HCT116 (cell line): ENCODE data around the gene ASMTL. TPM values are rescaled to one million over a fixed set of nuclear protein-coding genes. Genes with fewer than 3 reads are reported as not detected.
"Not testable (repeated sequence)": the region's sequence is repeated elsewhere in the genome, so short reads cannot be mapped to it uniquely, and the experiment has no call there.

Experiments used
- ATAC-seq: fragments of 200-7000 bp; cut with Tn5 transposase; 2 replicates; pipeline ENCODE4 v1.9.1; 2020; ENCODE audit warnings: mild to moderate bottlenecking, moderate library complexity
- BruUV-seq: library from RNA; stranded (reverse); fragments of 400-500 nt; replicated peaks from 2 replicates; lab custom pipeline; 2021; lab: Mats Ljungman, UMichigan
- CTCF ChIA-PET: fragments of 300-600 bp; sonication (Branson Sonifier 250); formaldehyde crosslinking; loops from one replicate; lab custom pipeline; 2021; ENCODE audit warnings: antibody characterized with exemption; lab: Charles Lee
- POLR2A ChIA-PET: fragments of 300-600, 350-600 bp; sonication (Branson Sonifier 250); formaldehyde crosslinking; loops from one replicate; lab custom pipeline; 2021; ENCODE audit warnings: antibody characterized with exemption; lab: Charles Lee
- RAD21 ChIA-PET, 2 experiments: fragments of 300-600 bp; sonication (Branson Sonifier 250); formaldehyde crosslinking; loops; one replicate each; lab custom pipeline; 2023; ENCODE audit warnings: low total read pairs in 2 of 2; ENCODE audit not compliant: uncharacterized antibody in 2 of 2, unreplicated experiment in 2 of 2, low non-redundant PET in 1 of 2; lab: Charles Lee
- DNase-seq: peaks from one replicate; pipeline ENCODE4 v3.0.0-alpha.2; 2010; ENCODE audit warnings: low read depth, low spot score
- H2AFZ ChIP-seq: fragments of 200-600 bp; shearing (Covaris generic), sonication (generic); 2 replicates; pipeline ENCODE4 v1.6.1; 2017; ENCODE audit warnings: low read depth, mixed run types, mixed read lengths, antibody characterized with exemption, low read length; ENCODE audit not compliant: poor library complexity, severe bottlenecking
- H3K27ac ChIP-seq: 2 replicates; pipeline ENCODE4 v1.5.1; 2012; ENCODE audit warnings: low read depth, low read length
- H3K27me3 ChIP-seq: fragments of 200-600 bp; sonication (generic); 2 replicates; pipeline ENCODE4 v1.6.1; 2016; ENCODE audit warnings: mixed run types, low read length, mixed read lengths; ENCODE audit not compliant: insufficient read depth
- H3K36me3 ChIP-seq, 2 experiments: fragments of 200-500 bp in 1 of 2; fragments of 200-600 bp in 1 of 2; sonication (Bioruptor generic) in 1 of 2; sonication (generic) in 1 of 2; 2 replicates each; pipeline versions ENCODE4 v1.5.1 to v1.6.1; 2014 to 2016; ENCODE audit warnings: low read length in 2 of 2, inconsistent platforms in 1 of 2, mixed read lengths in 1 of 2, mixed run types in 1 of 2; ENCODE audit not compliant: insufficient read depth in 2 of 2, control insufficient read depth in 1 of 2
- H3K4me1 ChIP-seq, 2 experiments: fragments of 200-600 bp in 1 of 2; sonication (generic) in 1 of 2; 2 replicates each; pipeline versions ENCODE4 v1.5.1 to v1.6.1; 2012 to 2017; ENCODE audit warnings: low read length in 2 of 2, inconsistent platforms in 1 of 2, mild to moderate bottlenecking in 1 of 2, mixed read lengths in 1 of 2, mixed run types in 1 of 2, moderate library complexity in 1 of 2; ENCODE audit not compliant: insufficient read depth in 2 of 2, control insufficient read depth in 1 of 2
- H3K4me2 ChIP-seq: fragments of 200-600 bp; sonication (generic); 2 replicates; pipeline ENCODE4 v1.6.1; 2017; ENCODE audit warnings: mixed run types, low read length, mixed read lengths
- H3K4me3 ChIP-seq, 2 experiments: fragments of 200-600 bp in 1 of 2; sonication (generic) in 1 of 2; replicated peaks in 1 of 2; 2 replicates each; pipeline ENCODE4 v1.5.1; 2011 to 2016; ENCODE audit warnings: low read length in 2 of 2, control low read depth in 1 of 2, low read depth in 1 of 2, mild to moderate bottlenecking in 1 of 2, mixed read lengths in 1 of 2, mixed run types in 1 of 2
- H3K79me2 ChIP-seq: fragments of 200-600 bp; sonication (generic); 2 replicates; pipeline ENCODE4 v1.6.1; 2017; ENCODE audit warnings: mild to moderate bottlenecking, mixed run types, low read length, moderate library complexity, mixed read lengths; ENCODE audit not compliant: insufficient read depth
- H3K9ac ChIP-seq: fragments of 200-600 bp; sonication (generic); 2 replicates; pipeline ENCODE4 v1.6.1; 2016; ENCODE audit warnings: low read length, mixed read lengths
- H3K9me2 ChIP-seq: fragments of 200-600 bp; sonication (generic), shearing (Covaris generic); 2 replicates; pipeline ENCODE4 v1.6.1; 2017; ENCODE audit warnings: mixed run types, mild to moderate bottlenecking, moderate library complexity; ENCODE audit not compliant: insufficient read depth
- H3K9me3 ChIP-seq, 2 experiments: fragments of 200-500 bp in 1 of 2; fragments of 200-600 bp in 1 of 2; sonication (Bioruptor generic) in 1 of 2; sonication (generic) in 1 of 2; 2 replicates each; pipeline ENCODE4 v1.6.1; 2014 to 2017; ENCODE audit warnings: low read length in 2 of 2, mixed read lengths in 2 of 2, inconsistent platforms in 1 of 2, low read depth in 1 of 2, mild to moderate bottlenecking in 1 of 2, mixed run types in 1 of 2, moderate library complexity in 1 of 2; ENCODE audit not compliant: control insufficient read depth in 1 of 2, insufficient read depth in 1 of 2
- H4K20me1 ChIP-seq: fragments of 200-600 bp; sonication (generic), shearing (Covaris generic); 2 replicates; pipeline ENCODE4 v1.6.1; 2017; ENCODE audit warnings: mixed run types, mild to moderate bottlenecking, moderate library complexity; ENCODE audit not compliant: insufficient read depth
- CBX3 ChIP-seq: IDR thresholded peaks from 2 replicates; pipeline ENCODE4 v1.6.1; 2012; ENCODE audit warnings: low read depth
- CEBPB ChIP-seq: IDR thresholded peaks from 2 replicates; pipeline ENCODE4 v1.6.1; 2012; ENCODE audit warnings: low read depth
- EGR1 ChIP-seq: IDR thresholded peaks from 2 replicates; pipeline ENCODE4 v1.6.1; 2012; ENCODE audit warnings: low read depth
- ELF1 ChIP-seq: IDR thresholded peaks from 2 replicates; pipeline ENCODE4 v1.6.1; 2012; ENCODE audit warnings: low read depth, borderline replicate concordance
- JUND ChIP-seq: IDR thresholded peaks from 2 replicates; pipeline ENCODE4 v1.6.1; 2012
- POLR2A ChIP-seq: IDR thresholded peaks from 2 replicates; pipeline ENCODE4 v1.7.0; 2011; ENCODE audit warnings: borderline replicate concordance; ENCODE audit not compliant: insufficient read depth, insufficient read length; ENCODE audit errors: extremely low read depth
- SRF ChIP-seq: IDR thresholded peaks from 2 replicates; pipeline ENCODE4 v1.6.1; 2012; ENCODE audit warnings: low read depth
- YY1 ChIP-seq: IDR thresholded peaks from 2 replicates; pipeline ENCODE4 v1.6.1; 2011; ENCODE audit warnings: low read length, low read depth, moderate library complexity, mild to moderate bottlenecking; ENCODE audit not compliant: insufficient replicate concordance; ENCODE audit errors: extremely low read depth
- intact Hi-C: fragments of 100-400 bp; cut with micrococcal nuclease; formaldehyde crosslinking; loops from 2 replicates; pipeline ENCODE4 v1.10.0; 2022
- total RNA-seq: library from RNA; stranded (reverse); gene quantifications from one replicate; pipeline ENCODE4 v1.2.1, GENCODE V29; 2021; ENCODE audit not compliant: unreplicated experiment
- TF ChIP-seq, protein P1 (sequence below), 3 experiments: fragments of 200-600 bp in 1 of 3; sonication (generic) in 1 of 3; IDR thresholded peaks in 2 of 3; conservative IDR thresholded peaks in 1 of 3; 2 replicates each; pipeline ENCODE4 v1.5.1; 2012 to 2017; ENCODE audit warnings: low read depth in 2 of 3, low read length in 2 of 3, antibody characterized with exemption in 1 of 3, borderline replicate concordance in 1 of 3, control low read depth in 1 of 3, mild to moderate bottlenecking in 1 of 3, mixed read lengths in 1 of 3, mixed run types in 1 of 3, moderate library complexity in 1 of 3; ENCODE audit not compliant: insufficient read depth in 1 of 3

The ASMTL gene
- total RNA-seq, 1 experiment from 2014 or later: 59.6 TPM

DNA sequence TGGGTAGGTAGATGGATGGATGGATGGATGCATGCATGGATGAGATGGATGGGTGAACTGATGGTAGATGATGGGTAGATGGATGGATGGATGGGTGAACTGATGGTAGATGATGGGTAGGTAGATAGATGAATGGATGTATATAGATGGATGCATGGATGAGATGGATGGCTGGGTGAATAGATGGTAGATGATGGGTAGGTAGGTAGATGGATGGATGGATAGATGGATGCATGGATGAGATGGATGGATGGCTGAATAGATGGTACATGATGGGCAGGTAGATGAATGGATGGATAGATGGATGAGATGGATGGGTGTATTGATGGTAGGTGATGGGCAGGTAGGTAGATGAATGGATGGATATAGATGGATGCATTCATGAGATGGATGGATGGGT lies 45.7 kb downstream of the ASMTL start:
- RAD21 ChIA-PET: no interaction called here

DNA sequence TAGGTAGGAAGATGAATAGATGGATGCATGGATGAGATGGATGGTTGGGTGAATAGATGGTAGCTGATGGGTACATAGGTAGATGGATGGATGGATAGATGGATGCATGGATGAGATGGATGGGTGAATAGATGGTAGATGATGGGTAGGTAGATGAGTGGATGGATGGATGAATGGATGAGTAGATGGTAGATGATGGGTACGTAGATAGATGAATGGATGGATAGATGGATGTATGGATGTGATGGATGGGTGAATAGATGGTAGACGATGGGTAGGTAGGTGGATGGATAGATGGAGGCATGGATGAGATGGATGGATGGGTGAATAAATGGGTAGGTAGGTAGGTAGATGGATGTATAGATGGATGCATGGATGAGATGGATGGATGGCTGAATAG lies 46.9 kb downstream of the ASMTL start:
- H3K4me1 ChIP-seq, H3K4me3 ChIP-seq, H4K20me1 ChIP-seq, H3K9me2 ChIP-seq, CTCF ChIA-PET, POLR2A ChIA-PET, H3K27me3 ChIP-seq, intact Hi-C loops, BruUV-seq, H3K4me2 ChIP-seq, H3K9me3 ChIP-seq, H3K79me2 ChIP-seq, H3K27ac ChIP-seq, ATAC-seq, H2AFZ ChIP-seq, DNase-seq, RAD21 ChIA-PET, H3K9ac ChIP-seq: not testable (repeated sequence)
- peaks cover 6 to 29% of the 10 kb centered on the region in 2 experiments; a peak in 2 of 4 replicates for H3K36me3 ChIP-seq

More for the DNA sequence above, 45.7 kb downstream of the ASMTL start:
- ChIA-PET POLR2A (no interaction called here), CTCF (no interaction called here)
- ATAC-seq (no peak), DNase-seq (no peak)
- no TSS peak for BruUV-seq
- no peaks in the 10 kb centered on the region for H3K4me1 ChIP-seq
- no peak for TF ChIP-seq POLR2A
- TF ChIP-seq CEBPB: no peak
- TF ChIP-seq ELF1: no peak
- TF ChIP-seq SRF: no peak
- no peak for TF ChIP-seq EGR1
- TF ChIP-seq CBX3: no peak
- TF ChIP-seq YY1: no peak
- TF ChIP-seq, protein P1, sequence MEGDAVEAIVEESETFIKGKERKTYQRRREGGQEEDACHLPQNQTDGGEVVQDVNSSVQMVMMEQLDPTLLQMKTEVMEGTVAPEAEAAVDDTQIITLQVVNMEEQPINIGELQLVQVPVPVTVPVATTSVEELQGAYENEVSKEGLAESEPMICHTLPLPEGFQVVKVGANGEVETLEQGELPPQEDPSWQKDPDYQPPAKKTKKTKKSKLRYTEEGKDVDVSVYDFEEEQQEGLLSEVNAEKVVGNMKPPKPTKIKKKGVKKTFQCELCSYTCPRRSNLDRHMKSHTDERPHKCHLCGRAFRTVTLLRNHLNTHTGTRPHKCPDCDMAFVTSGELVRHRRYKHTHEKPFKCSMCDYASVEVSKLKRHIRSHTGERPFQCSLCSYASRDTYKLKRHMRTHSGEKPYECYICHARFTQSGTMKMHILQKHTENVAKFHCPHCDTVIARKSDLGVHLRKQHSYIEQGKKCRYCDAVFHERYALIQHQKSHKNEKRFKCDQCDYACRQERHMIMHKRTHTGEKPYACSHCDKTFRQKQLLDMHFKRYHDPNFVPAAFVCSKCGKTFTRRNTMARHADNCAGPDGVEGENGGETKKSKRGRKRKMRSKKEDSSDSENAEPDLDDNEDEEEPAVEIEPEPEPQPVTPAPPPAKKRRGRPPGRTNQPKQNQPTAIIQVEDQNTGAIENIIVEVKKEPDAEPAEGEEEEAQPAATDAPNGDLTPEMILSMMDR (IDR thresholded peaks at IDR 0.05 in 2 of 3, conservative IDR thresholded peaks at IDR 0.05 in 1 of 3; ENCODE audit: borderline replicate concordance in 1 of 3, insufficient read depth in 1 of 3, low read depth in 2 of 3, low read length in 2 of 3): no peak
- no peak for TF ChIP-seq JUND
- no peaks in the 10 kb centered on the region for H3K9me2 ChIP-seq
- H3K27ac ChIP-seq: no peak overlapping the region
- H3K79me2 ChIP-seq: no peaks in the 10 kb centered on the region
- H4K20me1 ChIP-seq: no peaks in the 10 kb centered on the region
- H3K9ac ChIP-seq: no peak overlapping the region
- no peak overlapping the region for H3K4me2 ChIP-seq
- peaks cover 6 to 35% of the 10 kb centered on the region in 2 experiments; a peak in 2 of 4 replicates for H3K36me3 ChIP-seq
- no peak overlapping the region for H2AFZ ChIP-seq
- no peaks in the 10 kb centered on the region for H3K9me3 ChIP-seq
- no peaks in the 10 kb centered on the region for H3K27me3 ChIP-seq
- H3K4me3 ChIP-seq: no peak overlapping the region
- intact Hi-C loops: no loop called here

DNA sequence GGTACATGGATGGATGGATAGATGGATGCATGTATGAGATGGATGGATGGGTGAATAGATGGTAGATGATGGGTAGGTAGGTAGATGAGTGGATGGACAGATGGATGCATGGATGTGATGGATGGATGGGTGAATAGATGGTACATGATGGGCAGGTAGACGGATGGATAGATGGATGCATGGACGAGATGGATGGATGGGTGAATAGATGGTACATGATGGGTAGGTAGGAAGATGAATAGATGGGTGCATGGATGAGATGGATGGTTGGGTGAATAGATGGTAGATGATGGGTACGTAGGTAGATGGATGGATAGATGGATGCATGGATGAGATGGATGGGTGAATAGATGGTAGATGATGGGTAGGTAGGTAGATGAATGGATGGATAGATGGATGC lies 48.8 kb downstream of the ASMTL start:
- H3K4me2 ChIP-seq, H3K27ac ChIP-seq, intact Hi-C loops, BruUV-seq, H3K79me2 ChIP-seq, CTCF ChIA-PET, POLR2A ChIA-PET, H3K27me3 ChIP-seq, RAD21 ChIA-PET, H2AFZ ChIP-seq, ATAC-seq, H3K9me2 ChIP-seq, H3K4me3 ChIP-seq, H3K4me1 ChIP-seq, DNase-seq, H3K9ac ChIP-seq, H4K20me1 ChIP-seq, H3K9me3 ChIP-seq: not testable (repeated sequence)
- H3K36me3 ChIP-seq: peaks cover 6 to 29% of the 10 kb centered on the region in 2 experiments; a peak in 2 of 4 replicates
